Heart right ventricle (tissue), 16 donors: ENCODE results near the gene PTGES2. TPM values are rescaled to one million over a fixed set of nuclear protein-coding genes. Genes with fewer than 3 reads are reported as not detected.

Experiments
- ATAC-seq, 8 donors: fragments of 200-7000 bp; cut with Tn5 transposase; one replicate each; pipeline ENCODE4 v1.9.1; 2020; ENCODE audit warnings: mild to moderate bottlenecking in 8 of 8, moderate library complexity in 8 of 8, moderate number of reproducible peaks in 1 of 8
- DNase-seq, 2 donors: peaks; one replicate each; pipeline ENCODE4 v3.0.0-alpha.2; 2020
- H3K27ac ChIP-seq, 10 donors: fragments of 200-600 bp; sonication (generic) in 2 of 10; one replicate each; pipeline versions ENCODE4 v1.5.0 to v1.8.0; 2020 to 2022; ENCODE audit warnings: mild to moderate bottlenecking in 3 of 10
- H3K27me3 ChIP-seq, 7 donors: fragments of 200-600 bp; one replicate each; pipeline ENCODE4 v1.8.0; 2021 to 2022; ENCODE audit warnings: mild to moderate bottlenecking in 2 of 7
- H3K36me3 ChIP-seq, 9 donors: fragments of 200-600 bp; sonication (generic) in 1 of 9; one replicate each; pipeline versions ENCODE4 v1.5.0 to v1.8.0; 2020 to 2022; ENCODE audit warnings: mild to moderate bottlenecking in 2 of 9
- H3K4me1 ChIP-seq, 9 donors: fragments of 200-600 bp; sonication (generic) in 1 of 9; one replicate each; pipeline versions ENCODE4 v1.5.0 to v1.8.0; 2020 to 2022; ENCODE audit warnings: mild to moderate bottlenecking in 4 of 9
- H3K4me3 ChIP-seq, 10 donors: fragments of 200-600 bp; sonication (generic) in 2 of 10; one replicate each; pipeline versions ENCODE4 v1.5.0 to v1.8.0; 2020 to 2022; ENCODE audit warnings: mild to moderate bottlenecking in 7 of 10, moderate library complexity in 2 of 10
- H3K9me3 ChIP-seq, 11 donors: fragments of 200-600 bp in 10 of 11; sonication (generic) in 2 of 11; one replicate each; pipeline versions ENCODE4 v1.5.0 to v1.8.0; 2013 to 2022; ENCODE audit warnings: mild to moderate bottlenecking in 2 of 11, control low read depth in 1 of 11, moderate library complexity in 1 of 11
- CTCF ChIP-seq, 9 donors: fragments of 200-600 bp; sonication (generic) in 2 of 9; IDR thresholded peaks; one replicate each; pipeline versions ENCODE4 v1.5.0 to v1.8.0; 2021 to 2022; ENCODE audit warnings: antibody characterized with exemption in 9 of 9, mild to moderate bottlenecking in 5 of 9, moderate library complexity in 1 of 9
- WGBS, 2 donors: extraction: QIAGEN DNeasy Blood & Tissue Kit; methylation state at CpG; one replicate each; pipeline ENCODE4 v1.1.7; 2013; ENCODE audit warnings: inconsistent platforms in 1 of 2; 5-methylcytosine and 5-hydroxymethylcytosine counted together
- intact Hi-C, 10 donors: fragments of 100-400 bp; cut with DNase I; formaldehyde crosslinking; loops; one replicate each; pipeline versions ENCODE4 v1.11.1 to v1.14.2; 2022
- polyA plus RNA-seq, 2 donors: library from polyadenylated mRNA; stranded (reverse); fragments of 200-250 nt; gene quantifications; one replicate each; pipeline ENCODE4 v1.2.3, GENCODE V29; 2013
- total RNA-seq, 10 donors: library from RNA; stranded (reverse); fragmentation: NEBNext Ultra II Directional in 3 of 10; extraction: Animal tissue kit (Norgen Biotek cat#: 25700) in 3 of 10; gene quantifications; one replicate each; pipeline versions ENCODE4 v1.2.1 to v1.2.4, GENCODE V29; 2021 to 2023
- donor health status: Arrhythmogenic right ventricular cardiomyopathy.
- donor health status: ischemic (EF 13 %, LVEDD 7.1; RV severe dilation, severe dysfunction).
- donor health status: healthy with polysubstance abuse.
- donor health status: DM: no; HTN: yes; CAD: no.
- donor health status: DM: no; HTN: no; CAD: no.
- donor health status: ischemic (EF 25% LVEDD 6.9; RV normal size, moderate dysfunction).
- donor health status: ischemic (EF 25% LVEDD 5.7; RV mildly dilated, moderate dysfunction).
- donor health status: healthy.
- donor health status: DM: yes; HTN: yes; CAD: no.
- donor health status: Ischemic cardiomyopathy.
- donor health status: ischemic (EF 35%, LVEDD 5.7; RV mildly dilated, moderate dysfunction).
- donor health status: nonischemic (EF 11% LVEDD 7.7; RV severe dilation, severe dysfunction).
- donor health status: DM: yes; HTN: yes; CAD: no.
- donor health status: PGD.
- donor health status: ischemic (EF 29% LVEDD 5.4; RV normal size, mild dysfunction).
- donor health status: nonischemic (EF 23%, LVEDD 6.1; RV moderate dilation, normal function).

The PTGES2 gene
- total and polyA plus RNA-seq, 12 donors, result 117 to 166 (median 147) TPM

GRCh38 chr9:128117613-128118471 is 9.7 kb downstream of the PTGES2 start:
- intact Hi-C loops, result loop anchor here in 8 of 10 donors (1.0 to 10.0 kb wide), 7 partner anchors 53 to 176 kb away; partner anchors contain the start of genes NAIF1 (in 1 of the 8) and SLC25A25 (in 1 of the 8)
- DNase-seq (peak; percentile 93 to 98), ATAC-seq (peak; percentile 42 to 85 (median 72))
- Histone ChIP-seq H3K4me1 (peaks cover 0 to 12% (median 8%) of the 10 kb centered on the region in 9 donors), H3K27me3 (no peaks in the 10 kb centered on the region), H3K36me3 (peaks cover 0 to 58% (median 14%) of the 10 kb centered on the region in 9 donors), H3K27ac (peak overlapping the region in 1 of 10 donors; percentile 6), H3K9me3 (peaks cover 0 to 4% (median 0%) of the 10 kb centered on the region in 11 donors), H3K4me3 (peak overlapping the region in 1 of 10 donors; percentile 28)
- peak; percentile 100 for TF ChIP-seq CTCF (IDR thresholded peaks at IDR 0.05)
- 10 to 11% methylated on average over 27 of the region's 27 CpGs for WGBS, 2 donors

GRCh38 chr9:128116104-128117083 is 11.1 kb downstream of the PTGES2 start:
- DNase-seq, result no peak

GRCh38 chr9:128115187-128116103 is 12.1 kb downstream of the PTGES2 start:
- no peak for DNase-seq

More at GRCh38 chr9:128116104-128117083, 11.1 kb downstream of the PTGES2 start:
- Histone ChIP-seq H3K36me3 (peaks cover 0 to 47% (median 5%) of the 10 kb centered on the region in 9 donors), H3K4me1 (peaks cover 0 to 12% (median 8%) of the 10 kb centered on the region in 9 donors), H3K27ac (no peak overlapping the region), H3K9me3 (peaks cover 0 to 4% (median 0%) of the 10 kb centered on the region in 11 donors), H3K27me3 (no peaks in the 10 kb centered on the region), H3K4me3 (no peak overlapping the region)
- ATAC-seq, result no peak
- whole genome bisulfite sequencing, 2 donors, result 90 to 92% methylated on average over 16 of the region's 16 CpGs
- TF ChIP-seq CTCF (IDR thresholded peaks at IDR 0.05), result no peak
- intact Hi-C loops, result loop anchor here in 8 of 10 donors (1.0 to 10.0 kb wide), 7 partner anchors 52 to 174 kb away; partner anchors contain the start of genes NAIF1 (in 1 of the 8) and SLC25A25 (in 1 of the 8)

More at GRCh38 chr9:128115187-128116103, 12.1 kb downstream of the PTGES2 start:
- peaks cover 0 to 40% (median 5%) of the 10 kb centered on the region in 9 donors for H3K36me3 ChIP-seq
- ATAC-seq, result no peak
- H3K27me3 ChIP-seq, result no peaks in the 10 kb centered on the region
- no peak overlapping the region for H3K4me3 ChIP-seq
- peaks cover 0 to 12% (median 8%) of the 10 kb centered on the region in 9 donors for H3K4me1 ChIP-seq
- no peak for TF ChIP-seq CTCF (IDR thresholded peaks at IDR 0.05)
- intact Hi-C loops, result loop anchor here in 7 of 10 donors (2.0 to 10.0 kb wide), 6 partner anchors 51 to 173 kb away; partner anchors contain the start of genes NAIF1 (in 1 of the 7) and SLC25A25 (in 1 of the 7)
- H3K9me3 ChIP-seq, result peaks cover 0 to 4% (median 0%) of the 10 kb centered on the region in 11 donors
- WGBS, 2 donors, result 92 to 93% methylated on average over 26 of the region's 26 CpGs
- H3K27ac ChIP-seq, result no peak overlapping the region
